Keratinocyte (primary cell): Measurements from ENCODE around the gene PCDHGC3. TPM values are rescaled to one million over a fixed set of nuclear protein-coding genes. Genes with fewer than 3 reads are reported as not detected.

ENCODE experiments used
- DNase-seq: peaks from one replicate; pipeline ENCODE4 v3.0.0-alpha.2; 2011; ENCODE audit warnings: low read depth, missing footprints, low spot score
- FAIRE-seq: peaks from 2 replicates; lab custom pipeline; 2011; peaks lifted over from hg19 to GRCh38; lab: Jason Lieb, UNC
- H2AFZ ChIP-seq: 2 replicates; pipeline ENCODE4 v1.6.0; 2012; ENCODE audit warnings: low read length, control low read depth, inconsistent platforms; ENCODE audit not compliant: control insufficient read depth
- H3K27ac ChIP-seq: 2 replicates; pipeline ENCODE4 v1.5.1; 2011; ENCODE audit warnings: low read length; ENCODE audit not compliant: control insufficient read depth, insufficient read depth
- H3K27me3 ChIP-seq: 3 replicates; pipeline ENCODE4 v1.6.0; 2011; ENCODE audit warnings: low read length; ENCODE audit not compliant: control insufficient read depth, insufficient read depth; ENCODE audit errors: extremely low read depth
- H3K36me3 ChIP-seq, 2 experiments: 2 replicates in 1 of 2; 3 replicates in 1 of 2; pipeline ENCODE4 v1.5.1; 2011; ENCODE audit warnings: low read length in 2 of 2, mild to moderate bottlenecking in 1 of 2; ENCODE audit not compliant: control insufficient read depth in 2 of 2, insufficient read depth in 2 of 2; ENCODE audit errors: extremely low read depth in 1 of 2
- H3K4me1 ChIP-seq: 3 replicates; pipeline ENCODE4 v1.5.1; 2011; ENCODE audit warnings: low read length; ENCODE audit not compliant: control insufficient read depth, insufficient read depth; ENCODE audit errors: extremely low read depth
- H3K4me2 ChIP-seq: 3 replicates; pipeline ENCODE4 v1.6.0; 2011; ENCODE audit warnings: low read depth, low read length; ENCODE audit not compliant: control insufficient read depth, insufficient read depth; ENCODE audit errors: extremely low read depth
- H3K4me3 ChIP-seq, 3 experiments: fragments of 200-600 bp in 1 of 3; sonication (generic) in 1 of 3; 2 replicates in 2 of 3; 3 replicates in 1 of 3; pipeline ENCODE4 v1.5.1; 2011 to 2016; ENCODE audit warnings: low read length in 3 of 3, mild to moderate bottlenecking in 3 of 3, control low read depth in 2 of 3, inconsistent platforms in 1 of 3, low read depth in 1 of 3, mixed read lengths in 1 of 3, mixed run types in 1 of 3, moderate library complexity in 1 of 3; ENCODE audit not compliant: control insufficient read depth in 2 of 3, insufficient read depth in 2 of 3; ENCODE audit errors: extremely low read depth in 1 of 3
- H3K79me2 ChIP-seq: 2 replicates; pipeline ENCODE4 v1.6.0; 2012; ENCODE audit warnings: low read length; ENCODE audit not compliant: control insufficient read depth, insufficient read depth
- H3K9ac ChIP-seq: 3 replicates; pipeline ENCODE4 v1.6.0; 2011; ENCODE audit warnings: low read length; ENCODE audit not compliant: control insufficient read depth, insufficient read depth; ENCODE audit errors: extremely low read depth
- H3K9me1 ChIP-seq: 3 replicates; pipeline ENCODE4 v1.6.0; 2011; ENCODE audit warnings: low read length; ENCODE audit not compliant: control insufficient read depth, insufficient read depth; ENCODE audit errors: extremely low read depth
- H3K9me3 ChIP-seq: 2 replicates; pipeline ENCODE4 v1.5.1; 2012; ENCODE audit warnings: low read depth, low read length; ENCODE audit not compliant: control insufficient read depth
- H4K20me1 ChIP-seq: 3 replicates; pipeline ENCODE4 v1.6.0; 2011; ENCODE audit warnings: low read length; ENCODE audit not compliant: control insufficient read depth, insufficient read depth; ENCODE audit errors: extremely low read depth
- EZH2 ChIP-seq: IDR thresholded peaks from one replicate; pipeline ENCODE4 v1.6.1; 2012; ENCODE audit warnings: inconsistent platforms, mild to moderate bottlenecking, low read length, moderate library complexity
- dilution Hi-C: fragments of 300-500 bp; cut with MboI; formaldehyde crosslinking; loops from one replicate; pipeline ENCODE4 v1.7.0; 2020; ENCODE audit warnings: low sequenced_read_pairs; ENCODE audit not compliant: extremely low pct_ligation_motif_present
- polyA plus RNA-seq, 5 experiments: library from polyadenylated mRNA; depleted of rRNA in 3 of 5; stranded (reverse) in 3 of 5; stranded (forward) in 1 of 5; unstranded in 1 of 5; fragments of >200 nt; gene quantifications; 1 replicate in 1 of 5; 2 replicates in 3 of 5; 3 replicates in 1 of 5; pipeline versions ENCODE4 v1.2.1 to v1.2.3, GENCODE V29; 2011 to 2012; ENCODE audit warnings: missing spikeins in 2 of 5, low read depth in 1 of 5, low replicate concordance in 1 of 5
- TF ChIP-seq, protein P1 (sequence below), 3 experiments: IDR thresholded peaks in 1 of 3; conservative IDR thresholded peaks in 1 of 3; optimal IDR thresholded peaks in 1 of 3; 2 replicates in 2 of 3; 3 replicates in 1 of 3; pipeline versions ENCODE3 to v1.5.1; 2011; ENCODE audit warnings: low read length in 3 of 3, mild to moderate bottlenecking in 3 of 3, moderate library complexity in 2 of 3, control low read depth in 1 of 3, inconsistent platforms in 1 of 3; ENCODE audit not compliant: insufficient read depth in 2 of 3; ENCODE audit errors: extremely low read depth in 1 of 3

PCDHGC3 gene
- polyA plus RNA-seq, 1 donor (not counting 4 experiments of a cell fraction or from before 2014, with no cell fraction given) = 15.2 TPM

DNA sequence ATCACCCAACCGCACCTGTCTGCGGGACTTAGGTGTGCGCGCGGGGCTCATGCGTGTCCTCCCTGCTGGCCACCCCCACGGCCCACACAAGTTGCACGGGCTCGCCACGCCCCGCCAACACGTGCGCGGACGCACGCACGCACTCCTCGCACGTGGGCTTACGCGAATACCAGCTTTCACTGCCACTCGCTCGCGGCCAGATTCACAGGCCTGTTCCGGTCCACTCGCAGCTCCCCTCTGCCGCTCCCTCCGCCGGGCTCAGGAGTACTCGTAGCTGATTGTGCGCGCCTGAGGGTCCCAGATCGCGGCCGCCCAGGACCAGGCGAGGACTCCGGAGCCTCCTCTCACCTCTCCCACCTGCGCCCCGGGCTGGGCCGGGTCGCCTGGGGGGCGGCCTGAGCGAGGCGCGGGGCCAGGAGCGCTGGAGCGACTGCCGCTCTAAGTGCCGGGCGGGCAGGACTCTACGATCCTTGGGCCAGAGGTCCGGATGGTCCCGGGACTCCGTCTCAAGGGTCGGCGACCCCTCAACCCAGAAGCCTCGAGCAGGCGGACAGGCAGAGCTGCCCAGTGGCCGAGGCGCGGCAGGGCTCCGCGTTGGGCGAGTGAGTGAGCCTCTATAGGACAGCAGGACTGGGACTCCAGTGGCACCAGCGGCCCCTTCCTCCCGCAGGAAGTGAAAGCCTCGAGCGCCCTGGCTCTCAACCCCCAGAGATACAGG is 16.6 kb downstream of the PCDHGC3 start:
- H4K20me1 ChIP-seq = no peaks in the 10 kb centered on the region
- TF ChIP-seq, protein P1, sequence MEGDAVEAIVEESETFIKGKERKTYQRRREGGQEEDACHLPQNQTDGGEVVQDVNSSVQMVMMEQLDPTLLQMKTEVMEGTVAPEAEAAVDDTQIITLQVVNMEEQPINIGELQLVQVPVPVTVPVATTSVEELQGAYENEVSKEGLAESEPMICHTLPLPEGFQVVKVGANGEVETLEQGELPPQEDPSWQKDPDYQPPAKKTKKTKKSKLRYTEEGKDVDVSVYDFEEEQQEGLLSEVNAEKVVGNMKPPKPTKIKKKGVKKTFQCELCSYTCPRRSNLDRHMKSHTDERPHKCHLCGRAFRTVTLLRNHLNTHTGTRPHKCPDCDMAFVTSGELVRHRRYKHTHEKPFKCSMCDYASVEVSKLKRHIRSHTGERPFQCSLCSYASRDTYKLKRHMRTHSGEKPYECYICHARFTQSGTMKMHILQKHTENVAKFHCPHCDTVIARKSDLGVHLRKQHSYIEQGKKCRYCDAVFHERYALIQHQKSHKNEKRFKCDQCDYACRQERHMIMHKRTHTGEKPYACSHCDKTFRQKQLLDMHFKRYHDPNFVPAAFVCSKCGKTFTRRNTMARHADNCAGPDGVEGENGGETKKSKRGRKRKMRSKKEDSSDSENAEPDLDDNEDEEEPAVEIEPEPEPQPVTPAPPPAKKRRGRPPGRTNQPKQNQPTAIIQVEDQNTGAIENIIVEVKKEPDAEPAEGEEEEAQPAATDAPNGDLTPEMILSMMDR (optimal IDR thresholded peaks at IDR 0.05 in 1 of 3, IDR thresholded peaks at IDR 0.05 in 1 of 3, conservative IDR thresholded peaks at IDR 0.05 in 1 of 3; ENCODE audit: extremely low read depth in 1 of 3, insufficient read depth in 2 of 3, low read length in 3 of 3) = no peak
- dilution Hi-C loops = no loop called here

DNA sequence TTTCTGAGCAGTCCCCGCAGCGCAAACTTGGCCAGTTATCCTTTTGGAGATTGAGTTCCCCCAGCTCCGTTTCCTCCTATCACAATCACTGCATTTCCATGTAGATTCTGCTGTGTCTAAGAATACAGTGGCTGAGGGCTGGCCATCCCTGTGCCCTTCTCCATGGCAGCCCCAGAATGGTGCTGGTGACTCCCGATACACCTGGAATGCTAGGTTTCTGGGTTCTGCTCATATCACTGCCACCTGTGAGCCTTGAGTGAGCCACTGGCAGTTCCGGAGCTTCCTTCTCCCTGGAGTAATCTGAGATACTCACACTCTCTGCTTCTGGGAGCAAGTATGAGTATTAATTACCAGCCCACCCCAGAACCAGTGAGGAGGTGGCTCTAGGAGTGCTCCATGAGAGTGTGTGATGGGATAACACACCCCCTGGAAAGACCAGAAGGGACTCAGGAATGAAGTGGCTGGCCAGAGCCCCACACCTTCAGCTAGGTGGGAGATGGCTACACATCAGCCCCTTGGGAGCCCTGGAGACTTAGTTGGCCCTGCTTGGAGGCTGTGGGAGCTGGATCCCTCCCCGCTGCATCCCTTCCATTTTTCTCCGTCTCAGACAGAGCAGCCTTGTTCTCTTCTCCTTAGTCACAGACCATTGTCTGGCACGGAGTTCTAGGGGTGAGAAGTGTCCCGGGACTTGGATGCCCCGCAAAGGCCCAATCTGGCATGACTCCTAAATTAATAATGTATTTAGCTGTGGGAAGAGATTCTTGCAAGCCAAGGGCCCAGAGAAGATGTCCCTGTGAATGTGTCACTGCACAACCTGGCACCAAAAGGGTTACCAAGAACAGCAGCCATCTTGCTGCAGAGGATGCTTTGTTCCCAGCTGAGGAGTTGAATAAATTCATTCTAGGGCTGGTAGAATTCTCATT is 18.0 kb downstream of the PCDHGC3 start:
- dilution Hi-C loops = no loop called here
- H4K20me1 ChIP-seq = no peaks in the 10 kb centered on the region
- FAIRE-seq = no peak

More for the DNA sequence above, 16.6 kb downstream of the PCDHGC3 start:
- H2AFZ ChIP-seq = no peak overlapping the region
- H3K27me3 ChIP-seq = no peaks in the 10 kb centered on the region
- H3K9me3 ChIP-seq = no peaks in the 10 kb centered on the region
- no peaks in the 10 kb centered on the region for H3K9me1 ChIP-seq
- H3K79me2 ChIP-seq = no peaks in the 10 kb centered on the region
- H3K4me3 ChIP-seq = no peak overlapping the region
- no peak overlapping the region for H3K27ac ChIP-seq
- peaks cover 0 to 3% of the 10 kb centered on the region in 2 experiments for H3K36me3 ChIP-seq
- no peak overlapping the region for H3K4me2 ChIP-seq
- H3K9ac ChIP-seq = no peak overlapping the region
- H3K4me1 ChIP-seq = peaks cover 21% of the 10 kb centered on the region
- no peak for FAIRE-seq
- no peak for DNase-seq

More for the DNA sequence above, 18.0 kb downstream of the PCDHGC3 start:
- peaks cover 10% of the 10 kb centered on the region for H3K4me1 ChIP-seq
- H3K4me3 ChIP-seq = no peak overlapping the region
- H3K79me2 ChIP-seq = no peaks in the 10 kb centered on the region
- H3K9me1 ChIP-seq = no peaks in the 10 kb centered on the region
- no peak overlapping the region for H3K9ac ChIP-seq
- TF ChIP-seq EZH2 = no peak
- H2AFZ ChIP-seq = no peak overlapping the region
- peaks cover 0 to 3% of the 10 kb centered on the region in 2 experiments for H3K36me3 ChIP-seq
- DNase-seq = no peak
- H3K4me2 ChIP-seq = no peak overlapping the region
- H3K27me3 ChIP-seq = no peaks in the 10 kb centered on the region
- no peaks in the 10 kb centered on the region for H3K9me3 ChIP-seq
- no peak overlapping the region for H3K27ac ChIP-seq
